HepG2 (cell line): ENCODE results near the gene ABHD6.

Source experiments
- POLR2A ChIP-seq, 2 experiments: IDR thresholded peaks; 2 replicates each; pipeline ENCODE4 v1.6.1; 2011; ENCODE audit warnings: low read depth in 2 of 2, low read length in 2 of 2, mild to moderate bottlenecking in 1 of 2, moderate library complexity in 1 of 2; ENCODE audit not compliant: insufficient read depth in 1 of 2
- SRF ChIP-seq: IDR thresholded peaks from 2 replicates; pipeline ENCODE4 v1.6.1; 2011; ENCODE audit warnings: mild to moderate bottlenecking, low read depth, low read length, moderate library complexity
- ZNF530 ChIP-seq: sonication (generic); formaldehyde crosslinking; IDR thresholded peaks from 2 replicates; pipeline ENCODE4 v1.5.0; 2020; ENCODE audit warnings: low read depth, mild to moderate bottlenecking, missing genetic modification reagents
- ZSCAN9 ChIP-seq: IDR thresholded peaks from 2 replicates; pipeline ENCODE4 v1.6.1; 2016; ENCODE audit warnings: borderline replicate concordance
- TF ChIP-seq, protein P1 (sequence below): sonication (generic); formaldehyde crosslinking; IDR thresholded peaks from 2 replicates; pipeline ENCODE4 v1.5.0; 2020; ENCODE audit warnings: mild to moderate bottlenecking, missing genetic modification reagents, moderate library complexity

DNA sequence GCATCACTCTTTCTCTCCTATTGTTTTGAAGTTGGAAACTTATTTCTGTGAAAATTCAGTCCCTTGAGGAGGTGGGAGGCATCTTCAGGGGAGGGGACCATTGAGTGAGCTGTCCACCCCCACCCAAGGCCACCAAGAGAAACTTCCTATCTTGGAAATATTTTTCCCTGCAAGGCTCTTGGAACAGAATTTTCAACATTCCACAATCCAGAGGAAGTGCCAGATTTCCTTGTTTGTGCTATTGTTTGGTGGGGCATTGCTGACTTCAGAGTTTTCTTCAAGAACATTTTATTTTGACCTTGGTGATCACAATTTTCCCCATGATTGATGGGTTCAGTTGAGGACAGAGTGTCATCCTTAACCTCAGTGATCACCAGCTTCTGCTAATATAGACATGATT, 38.8 kb upstream of the ABHD6 start:
- TF ChIP-seq ZNF530 (no peak), ZSCAN9 (CRISPR knock-in tag) (no peak), SRF (no peak), POLR2A (IDR thresholded peaks at IDR 0.05; ENCODE audit: insufficient read depth in 1 of 2, low read depth in 2 of 2, low read length in 2 of 2) (no peak)
- TF ChIP-seq, protein P1, sequence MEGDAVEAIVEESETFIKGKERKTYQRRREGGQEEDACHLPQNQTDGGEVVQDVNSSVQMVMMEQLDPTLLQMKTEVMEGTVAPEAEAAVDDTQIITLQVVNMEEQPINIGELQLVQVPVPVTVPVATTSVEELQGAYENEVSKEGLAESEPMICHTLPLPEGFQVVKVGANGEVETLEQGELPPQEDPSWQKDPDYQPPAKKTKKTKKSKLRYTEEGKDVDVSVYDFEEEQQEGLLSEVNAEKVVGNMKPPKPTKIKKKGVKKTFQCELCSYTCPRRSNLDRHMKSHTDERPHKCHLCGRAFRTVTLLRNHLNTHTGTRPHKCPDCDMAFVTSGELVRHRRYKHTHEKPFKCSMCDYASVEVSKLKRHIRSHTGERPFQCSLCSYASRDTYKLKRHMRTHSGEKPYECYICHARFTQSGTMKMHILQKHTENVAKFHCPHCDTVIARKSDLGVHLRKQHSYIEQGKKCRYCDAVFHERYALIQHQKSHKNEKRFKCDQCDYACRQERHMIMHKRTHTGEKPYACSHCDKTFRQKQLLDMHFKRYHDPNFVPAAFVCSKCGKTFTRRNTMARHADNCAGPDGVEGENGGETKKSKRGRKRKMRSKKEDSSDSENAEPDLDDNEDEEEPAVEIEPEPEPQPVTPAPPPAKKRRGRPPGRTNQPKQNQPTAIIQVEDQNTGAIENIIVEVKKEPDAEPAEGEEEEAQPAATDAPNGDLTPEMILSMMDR (CRISPR knock-in tag), result no peak
